ENCODE measurements around the gene APMAP.
"Not testable (repeated sequence)": the region's sequence is repeated elsewhere in the genome, so short reads cannot be mapped to it uniquely, and the experiment has no call there.

APMAP gene

GRCh38 chr20:24950128-24950835 lies 42.3 kb downstream of the APMAP start:
- DNase-seq = no peak

DNA sequence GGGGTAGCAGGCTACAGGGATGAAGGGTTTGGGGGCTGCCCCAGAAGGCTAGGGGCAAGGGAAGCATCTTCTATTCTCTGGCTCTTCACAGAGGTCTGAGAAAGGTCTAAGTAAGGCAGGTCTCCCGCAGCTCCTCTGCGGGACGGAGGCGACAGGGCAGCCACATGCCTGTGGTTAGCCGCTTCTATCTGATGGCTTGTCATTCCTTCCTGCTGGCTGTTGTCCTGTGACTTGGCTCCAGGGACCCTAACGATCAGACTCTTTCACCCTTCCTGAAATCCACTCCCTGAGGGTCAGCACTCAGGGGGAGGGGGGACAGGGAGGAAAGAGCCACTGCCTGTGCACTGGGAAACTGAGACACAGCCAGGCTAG lies 42.8 kb downstream of the APMAP start:
- DNase-seq = no peak

DNA sequence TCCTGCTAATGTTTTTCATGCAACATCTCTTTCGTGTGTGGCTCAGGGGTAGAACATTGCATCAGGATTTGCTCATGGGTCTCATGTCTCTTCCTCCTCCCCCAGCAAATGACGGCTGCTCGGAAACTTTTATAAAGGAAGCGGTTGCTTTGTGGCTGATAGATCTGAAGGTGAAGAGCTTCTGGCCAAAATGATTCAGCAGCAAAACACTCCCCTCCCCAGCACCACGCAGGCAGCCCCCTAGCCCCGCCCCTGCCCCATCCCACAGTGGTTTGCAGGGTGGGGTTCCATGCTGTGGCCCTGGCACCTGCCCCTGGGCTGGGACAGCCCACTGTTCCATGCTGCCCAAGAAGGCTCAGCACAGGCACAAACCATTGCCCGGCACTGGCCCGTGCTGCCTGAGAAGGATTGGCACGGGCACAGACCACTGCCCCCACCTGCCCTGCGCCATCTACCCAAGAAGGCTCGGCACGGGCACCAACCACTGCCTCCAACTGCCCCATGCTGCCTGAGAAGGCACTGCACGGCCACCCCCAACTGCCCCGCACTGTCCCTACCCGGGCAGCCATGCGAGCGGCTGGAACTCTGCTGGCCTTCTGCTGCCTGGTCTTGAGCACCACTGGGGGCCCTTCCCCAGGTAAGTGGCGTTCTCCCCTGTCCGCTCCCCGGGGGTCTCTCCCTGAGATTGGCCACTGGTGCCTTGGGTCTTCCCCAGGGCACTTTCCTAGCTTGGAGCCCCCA lies 43.4 kb downstream of the APMAP start, which contains the start of gene CST7:
TSS of gene CST7 (plus strand) at position 331 of the 741 bp plus-strand sequence. CDS start at position 568, 237 bp downstream.
- DNase-seq = no peak

DNA sequence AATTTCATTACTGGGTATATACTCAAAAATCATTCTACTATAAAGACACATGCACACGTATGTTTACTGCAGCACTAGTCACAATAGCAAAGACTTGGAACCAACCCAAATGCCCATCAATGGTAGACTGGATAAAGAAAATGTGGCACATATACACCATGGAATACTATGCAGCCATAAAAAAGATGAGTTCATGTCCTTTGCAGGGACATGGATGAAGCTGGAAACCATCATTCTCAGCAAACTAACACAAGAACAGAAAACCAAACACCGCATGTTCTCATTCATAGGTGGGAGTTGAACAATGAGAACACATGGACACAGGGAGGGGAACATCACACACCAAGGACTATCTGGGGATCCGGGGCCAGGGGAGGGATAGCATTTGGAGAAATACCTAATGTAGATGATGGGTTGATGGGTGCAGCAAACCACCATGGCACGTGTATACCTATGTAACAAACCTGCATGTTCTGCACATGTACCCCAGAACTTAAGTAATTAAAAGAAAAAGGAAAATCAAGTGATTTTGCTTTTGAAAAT lies 44.1 kb downstream of the APMAP start:
- not testable (repeated sequence) for DNase-seq

- not testable (repeated sequence) for DNase-seq
Observed at GRCh38 chr20:24946376-24946775, 46.2 kb downstream of the APMAP start.

GRCh38 chr20:24943731-24944130 lies 48.8 kb downstream of the APMAP start:
- no peak for DNase-seq

DNA sequence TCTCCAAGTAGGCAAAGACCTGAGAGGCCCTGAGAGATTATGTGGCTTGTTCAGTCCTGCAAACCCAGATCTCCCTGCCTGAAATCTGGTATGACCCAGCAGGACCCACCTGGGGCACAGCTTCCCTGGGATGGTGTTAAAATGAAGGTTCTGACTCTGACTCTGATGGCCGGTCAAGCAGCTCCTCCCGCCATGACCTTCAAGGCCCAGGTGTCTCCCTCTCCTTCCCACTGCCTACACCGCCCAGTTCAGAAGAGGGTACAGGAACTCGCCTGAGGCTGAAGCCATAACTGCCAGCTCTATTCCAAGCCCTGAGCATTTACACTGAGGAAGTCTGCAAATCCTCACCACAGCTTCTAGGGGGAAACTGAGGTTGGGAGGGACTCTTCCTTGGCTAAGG lies 49.4 kb downstream of the APMAP start:
- DNase-seq = no peak

DNA sequence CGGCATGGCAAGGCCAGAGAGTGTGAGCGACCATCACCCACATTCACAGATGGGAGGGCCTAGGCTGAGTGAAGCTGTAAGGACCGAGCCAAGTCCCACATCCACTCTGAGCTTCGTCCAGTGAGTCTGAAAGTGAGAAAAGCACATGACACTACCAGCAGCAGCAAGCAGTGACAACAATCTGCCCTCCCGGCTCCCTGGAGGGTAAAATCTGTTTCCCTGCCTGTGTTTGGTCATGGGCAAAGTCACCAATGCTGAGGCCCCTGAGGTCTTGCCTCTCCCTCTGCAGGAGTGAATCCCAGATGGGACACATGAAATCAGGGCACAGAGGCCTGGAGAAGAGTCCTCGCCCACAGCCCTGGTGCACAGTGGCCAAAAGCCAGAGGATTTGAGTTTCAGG lies 49.9 kb downstream of the APMAP start:
- DNase-seq = no peak

- no peak for DNase-seq
Observed at GRCh38 chr20:24939036-24939435, 53.5 kb downstream of the APMAP start.

- DNase-seq = no peak
Observed at GRCh38 chr20:24938498-24938897, 54.1 kb downstream of the APMAP start.

DNA sequence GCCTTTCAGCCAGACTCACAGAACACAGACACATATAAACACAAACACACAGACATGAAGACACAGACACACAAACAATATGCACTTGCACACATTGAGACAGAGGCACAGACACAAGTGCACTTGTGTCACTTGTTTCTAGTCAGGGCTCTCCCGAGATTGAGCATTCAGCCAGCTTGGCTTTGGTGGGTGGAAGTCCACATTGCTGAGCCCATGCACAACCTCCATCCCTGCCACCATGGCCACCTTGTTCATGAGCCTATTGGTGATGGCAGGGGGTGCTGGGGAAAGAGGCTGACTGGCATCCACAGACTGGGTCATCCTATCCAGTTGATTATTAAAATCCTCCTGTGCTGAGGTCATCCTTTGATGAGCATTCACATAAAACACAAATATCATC lies 55.0 kb downstream of the APMAP start:
- no peak for DNase-seq

DNA sequence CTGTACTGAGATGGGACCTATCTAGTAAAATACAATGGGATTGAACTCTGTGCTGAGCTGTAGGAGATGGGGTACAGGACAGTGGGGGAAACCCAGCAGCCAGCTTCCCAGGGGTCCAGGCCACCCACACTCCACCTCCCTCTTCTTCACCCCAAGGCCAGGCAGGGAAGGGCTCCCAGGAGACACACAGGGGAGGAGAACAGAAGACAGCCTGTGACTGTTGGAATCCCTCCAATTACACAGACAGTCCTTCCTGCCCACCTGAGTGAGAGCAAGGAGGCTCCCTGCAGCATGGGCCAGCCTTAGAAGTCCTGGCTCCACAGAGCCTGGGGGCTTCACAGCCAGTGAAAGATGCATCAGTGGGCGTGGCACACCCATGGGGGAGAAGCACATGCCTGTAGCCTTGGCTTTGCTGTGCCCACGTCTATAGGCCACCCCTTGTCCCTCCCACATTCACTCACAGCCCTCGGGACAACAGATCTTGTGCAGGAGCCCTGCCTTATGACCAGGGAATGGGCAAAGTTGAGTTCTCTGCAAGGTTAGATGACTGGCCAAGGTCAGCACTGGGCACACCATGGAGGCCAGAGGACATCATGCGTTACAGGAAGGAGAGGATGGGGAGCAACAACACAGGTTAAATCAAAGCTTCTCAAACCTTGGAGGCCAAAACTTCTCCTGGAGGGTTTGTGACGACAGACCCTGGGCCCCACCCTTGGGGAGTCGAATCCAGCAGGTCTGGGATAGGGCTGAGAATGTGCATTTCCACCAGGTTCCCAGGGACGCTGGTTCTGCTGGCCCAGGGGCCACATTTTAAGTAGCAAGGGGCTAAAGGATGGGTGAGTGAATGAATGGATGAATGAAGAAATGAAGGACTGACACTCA lies 55.8 kb downstream of the APMAP start:
- no peak for DNase-seq

- DNase-seq = no peak
Observed at GRCh38 chr20:24935766-24936525, 56.6 kb downstream of the APMAP start.

DNA sequence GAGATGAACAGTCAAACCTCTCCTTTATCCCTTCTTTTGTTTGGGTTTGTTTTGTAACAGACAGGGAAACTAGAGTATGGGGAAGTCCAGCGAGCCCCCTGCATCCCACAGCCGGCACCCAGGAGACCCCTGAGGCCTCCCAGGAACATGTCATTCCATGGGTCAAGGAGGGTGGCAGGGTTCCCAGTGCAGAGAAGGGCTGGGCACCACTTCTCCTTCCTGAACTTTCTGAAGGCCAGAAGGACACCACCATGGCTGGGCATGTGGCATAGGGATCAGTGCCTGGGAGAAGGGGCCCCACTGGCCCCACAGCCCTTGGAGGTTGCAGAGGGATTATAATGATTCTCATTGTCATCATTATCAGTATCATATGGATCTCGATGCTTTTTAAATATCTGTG lies 57.4 kb downstream of the APMAP start:
- no peak for DNase-seq

GRCh38 chr20:24934716-24935115 lies 57.8 kb downstream of the APMAP start:
- no peak for DNase-seq

DNA sequence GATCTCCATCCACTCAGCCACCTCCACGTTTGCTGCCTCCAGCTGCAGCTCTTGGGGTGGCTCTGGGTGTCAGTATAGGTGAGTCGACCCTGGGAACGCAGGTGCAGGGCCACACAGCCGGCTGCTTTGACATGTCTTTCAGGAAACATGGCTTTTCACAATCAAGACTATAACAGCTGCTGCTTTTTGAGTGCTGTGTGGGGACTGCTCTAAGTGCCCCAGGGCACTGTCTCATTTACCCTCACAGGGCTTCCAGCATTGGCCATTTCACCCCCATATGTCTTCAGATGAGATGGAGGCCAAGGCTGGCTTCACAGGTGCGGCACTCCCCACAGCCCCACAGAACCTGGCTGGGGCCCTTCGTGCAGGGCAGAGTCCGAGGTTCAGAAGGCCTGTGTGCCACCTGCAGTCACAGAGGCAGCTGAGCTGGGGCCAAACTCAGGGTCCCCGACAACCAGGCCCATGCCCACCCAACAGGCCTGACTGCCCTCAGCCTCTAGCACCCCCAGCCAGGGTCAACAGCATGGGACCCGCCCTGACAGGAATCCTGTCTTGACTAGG lies 58.4 kb downstream of the APMAP start:
- DNase-seq = no peak

DNA sequence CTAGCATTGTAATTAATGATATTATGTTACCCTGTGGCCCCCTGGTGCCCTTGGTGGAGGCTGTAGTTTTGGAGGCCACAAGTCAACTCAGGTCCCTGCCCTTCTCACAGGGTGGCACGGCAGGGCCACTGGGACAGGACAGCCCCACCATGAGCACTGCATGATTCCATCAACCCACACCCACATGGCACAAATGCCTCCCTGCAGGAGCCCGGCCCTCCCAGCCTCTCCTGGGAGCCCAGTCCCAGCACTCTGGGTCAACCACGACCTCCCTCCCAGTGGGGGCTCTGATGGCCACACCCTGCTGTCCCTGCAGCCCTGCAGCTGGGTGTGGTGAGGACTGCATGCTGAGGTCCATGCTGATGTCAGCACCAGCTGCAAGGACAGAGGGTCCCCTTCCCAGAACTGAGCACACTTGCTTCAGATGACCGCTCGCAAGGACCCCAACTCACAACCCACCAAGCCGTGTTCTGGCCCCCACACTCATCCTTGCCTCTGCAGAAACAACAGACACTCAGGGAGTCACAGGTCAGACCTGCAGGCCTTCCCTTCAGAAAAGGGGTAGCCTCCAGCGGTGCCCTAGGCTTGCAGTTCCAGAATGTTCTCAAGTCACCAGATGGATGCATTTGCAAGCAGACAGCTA lies 59.2 kb downstream of the APMAP start:
- DNase-seq = no peak

- not testable (repeated sequence) for DNase-seq
Observed at GRCh38 chr20:24931893-24932292, 60.7 kb downstream of the APMAP start.

DNA sequence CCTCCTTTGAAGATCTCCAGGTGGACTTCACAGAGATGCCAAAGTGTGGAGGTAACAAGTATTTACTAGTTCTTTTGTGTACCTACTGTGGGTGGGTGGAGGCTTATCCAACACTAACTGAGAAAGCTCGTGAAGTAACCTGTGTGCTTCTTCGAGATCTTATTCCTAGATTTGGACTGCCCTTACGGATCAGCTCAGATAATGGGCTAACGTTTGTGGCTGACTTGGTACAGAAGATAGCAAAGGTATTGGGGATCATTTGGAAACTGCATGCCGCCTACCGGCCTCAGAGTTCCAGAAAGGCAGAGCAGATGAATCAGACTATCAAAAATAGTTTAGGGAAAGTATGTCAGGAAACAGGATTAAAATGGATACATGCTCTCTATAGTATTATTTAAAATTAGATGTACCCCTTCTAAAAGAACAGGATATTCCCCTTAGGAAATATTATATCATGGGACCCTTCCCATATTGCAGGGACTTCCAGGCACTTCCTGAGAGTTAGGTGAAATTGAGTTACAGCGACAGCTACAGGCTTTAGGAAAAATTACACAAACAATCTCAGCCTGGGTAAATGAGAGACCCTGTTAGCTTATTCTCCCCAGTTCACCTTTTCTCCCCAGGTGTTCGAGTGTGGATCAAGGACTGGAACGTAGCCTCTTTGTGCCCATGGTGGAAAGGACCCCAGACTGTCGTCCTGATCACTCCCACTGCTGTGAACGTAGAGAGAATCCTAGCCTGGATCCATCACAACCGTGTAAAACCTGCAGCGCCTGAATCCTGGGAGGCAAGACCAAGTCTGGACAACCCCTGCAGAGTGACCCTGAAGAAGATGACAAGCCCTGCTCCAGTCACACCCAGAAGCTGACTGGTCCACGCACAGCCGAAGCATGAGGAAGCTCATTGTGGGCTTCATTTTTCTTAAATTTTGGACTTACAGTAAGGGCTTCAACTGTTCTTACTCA lies 61.5 kb downstream of the APMAP start:
- not testable (repeated sequence) for DNase-seq

Data from NCI-H1694 treated with DMSO at 0.1 percent for 48 hours (cell line).